LHCN-M2 (cell line): ENCODE measurements around the gene BAMBI. TPM values are rescaled to one million over a fixed set of nuclear protein-coding genes. Genes with fewer than 3 reads are reported as not detected.

ENCODE experiments used
- DNase-seq: peaks from one replicate; pipeline ENCODE4 v3.0.0-alpha.2; 2012; ENCODE audit warnings: low read depth
- total RNA-seq: library from RNA; depleted of rRNA; stranded (reverse); fragments of >200 nt; gene quantifications from 2 replicates; pipeline ENCODE4 v1.2.3, GENCODE V29; 2014

BAMBI gene
- total RNA-seq, 1 experiment from 2014 or later, result 0.80 TPM

DNA sequence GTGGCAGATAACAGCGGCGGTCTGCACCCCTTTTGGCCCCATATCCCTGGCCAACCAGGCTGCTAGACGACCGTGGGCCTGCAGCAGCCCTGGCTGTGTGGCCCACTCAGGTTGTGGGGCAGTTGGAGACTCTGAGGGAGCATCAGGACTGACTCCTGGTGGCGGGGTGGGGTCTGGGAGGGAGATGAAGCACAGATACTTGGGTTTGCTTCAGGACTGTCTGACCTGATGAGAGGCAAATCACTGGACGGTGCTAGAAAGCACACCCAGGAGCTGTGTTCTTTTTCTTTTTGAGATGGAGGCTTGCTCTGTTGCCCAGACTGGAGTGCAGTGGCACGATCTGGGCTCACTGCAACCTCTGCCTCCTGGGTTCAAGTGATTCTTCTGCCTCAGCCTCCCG, 28.2 kb downstream of the BAMBI start:
- no peak for DNase-seq

- no peak for DNase-seq
Measured at GRCh38 chr10:28709001-28709710, 31.8 kb downstream of the BAMBI start.

DNA sequence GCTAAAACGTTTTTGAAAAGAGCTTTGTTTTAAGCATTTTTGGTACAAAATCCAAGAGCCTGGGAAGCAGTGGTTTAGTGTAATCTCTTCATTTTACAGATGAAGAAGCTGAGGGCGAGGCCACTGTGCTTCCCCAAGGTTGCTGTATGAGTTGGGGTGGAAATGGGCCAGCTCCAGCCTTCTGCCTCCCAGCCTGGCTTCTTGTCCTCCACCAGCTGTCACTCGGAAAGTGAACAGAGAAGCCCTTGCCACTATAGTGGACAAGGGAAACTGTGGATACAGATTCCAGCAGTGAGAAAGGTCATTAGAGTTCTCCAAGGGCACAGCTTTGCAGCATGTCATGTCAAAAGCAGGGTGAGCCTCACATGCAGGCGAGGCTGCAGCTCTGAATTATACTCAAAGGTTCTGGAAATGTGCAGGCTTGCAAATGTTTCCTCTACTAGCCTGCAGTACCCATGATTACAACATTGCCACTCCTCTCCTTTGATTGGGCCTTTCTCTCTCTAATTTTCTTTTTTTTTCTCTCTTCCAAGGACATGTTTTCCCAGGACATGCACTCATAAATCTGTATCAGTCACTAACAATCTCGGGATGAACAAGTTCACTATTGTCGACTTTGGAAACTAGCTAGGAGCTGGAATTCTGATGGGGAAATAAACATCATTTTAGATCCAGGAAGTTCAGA, 33.0 kb downstream of the BAMBI start:
- DNase-seq, result no peak

GRCh38 chr10:28711041-28711440, 33.7 kb downstream of the BAMBI start:
- DNase-seq, result no peak

GRCh38 chr10:28711776-28712175, 34.5 kb downstream of the BAMBI start:
- no peak for DNase-seq

DNA sequence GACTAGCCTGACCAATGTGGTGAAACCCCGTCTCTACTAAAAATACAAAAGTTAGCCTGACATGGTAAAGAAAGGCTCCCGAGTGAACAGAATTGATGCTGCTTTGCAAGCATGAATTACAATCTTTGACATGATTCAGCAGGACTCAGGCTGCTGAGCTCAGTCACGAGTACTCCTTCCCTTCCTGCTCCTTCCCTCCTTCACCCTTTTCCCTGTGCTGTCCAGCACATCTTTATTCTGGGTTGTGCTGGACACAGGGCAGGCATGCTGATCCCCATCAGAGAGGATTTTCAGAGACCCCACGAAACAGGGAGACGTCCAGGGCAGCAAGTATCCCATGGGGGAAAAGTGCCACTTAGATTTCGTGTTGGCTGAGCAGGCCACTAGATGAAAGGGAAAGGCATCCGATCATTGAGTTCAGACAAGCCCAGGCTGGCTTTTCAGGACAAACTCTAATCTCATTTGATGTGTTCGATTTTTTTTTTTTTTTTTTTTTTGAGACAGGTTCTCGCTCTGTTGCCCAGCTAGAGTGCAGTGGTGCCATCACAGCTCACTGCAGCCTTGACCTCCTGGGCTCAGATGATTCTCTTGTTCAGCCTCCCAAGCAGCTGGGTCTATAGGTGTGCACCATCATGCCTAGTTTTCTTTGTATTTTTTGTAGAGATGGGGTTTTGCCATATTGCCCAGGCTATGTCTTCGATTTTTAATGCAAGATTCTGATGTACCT, 36.5 kb downstream of the BAMBI start:
- no peak for DNase-seq

DNA sequence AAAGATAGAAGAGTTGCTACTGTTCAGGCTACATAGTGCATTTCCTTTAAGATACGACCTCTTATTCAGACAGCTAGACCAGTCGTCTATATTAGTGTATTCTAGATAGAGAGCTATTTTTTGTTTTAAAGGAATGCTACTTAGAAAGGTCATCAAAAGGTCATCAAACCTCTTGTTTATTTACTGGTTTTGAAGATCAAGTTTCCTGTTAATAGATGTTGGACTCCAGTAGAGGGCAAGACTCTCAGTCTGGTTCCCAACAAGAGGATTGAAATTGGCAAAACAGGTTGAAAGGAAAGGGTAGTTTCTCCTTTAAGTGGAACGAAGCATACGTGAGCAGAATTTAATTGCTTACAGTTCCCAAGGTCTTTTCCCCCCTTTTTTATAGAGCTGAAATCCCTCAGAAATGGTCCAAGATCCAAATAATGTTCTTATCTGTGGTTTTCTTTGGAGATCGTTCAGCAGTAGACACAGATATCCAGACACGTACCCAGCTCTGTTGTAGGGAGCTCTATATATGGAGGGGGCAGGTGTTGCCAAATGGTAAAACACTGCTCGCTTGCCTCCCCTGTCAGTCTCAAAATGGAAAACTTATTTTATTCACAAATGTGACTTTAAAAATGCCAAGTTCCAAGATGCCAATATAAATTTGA, 37.2 kb downstream of the BAMBI start:
- no peak for DNase-seq

DNA sequence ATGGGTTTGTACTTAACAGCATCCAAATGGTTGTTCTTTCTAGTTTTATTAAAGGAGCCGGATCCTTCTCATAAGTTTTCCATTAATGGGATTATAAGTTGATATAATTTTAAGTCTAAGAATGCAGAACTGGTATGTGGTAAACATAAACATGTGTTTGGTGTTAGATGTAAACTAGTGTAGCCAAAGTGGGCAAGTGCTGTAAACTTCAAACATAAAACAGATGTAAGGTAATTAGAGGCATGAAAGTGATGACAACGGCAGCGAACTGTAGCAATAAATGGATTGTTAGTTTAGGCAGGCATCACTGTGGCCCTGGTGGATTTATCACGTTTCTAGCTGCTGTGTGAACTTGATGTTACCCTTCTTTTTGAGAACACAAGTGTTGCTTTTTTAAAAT, 37.9 kb downstream of the BAMBI start:
- no peak for DNase-seq

- no peak for DNase-seq
Measured at GRCh38 chr10:28715757-28716156, 38.4 kb downstream of the BAMBI start.

DNA sequence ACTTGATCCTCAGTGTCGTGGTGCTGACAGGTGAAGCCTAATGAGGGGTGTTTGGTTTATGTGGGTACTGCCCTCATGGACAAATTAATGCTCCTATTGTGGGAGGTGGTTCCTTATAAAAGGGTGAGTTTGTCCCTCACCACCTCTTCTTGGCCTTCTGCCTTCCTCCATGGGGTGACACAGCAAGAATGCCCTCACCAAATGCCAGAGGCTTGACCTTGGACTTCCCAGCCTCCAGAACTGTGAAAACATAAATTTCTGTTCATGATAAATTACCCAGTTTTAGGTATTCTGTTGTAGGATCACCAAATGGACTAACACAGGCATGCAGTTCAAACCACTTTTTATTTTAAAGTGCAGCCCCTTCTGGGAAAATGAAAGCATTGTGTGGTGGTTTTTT, 39.4 kb downstream of the BAMBI start:
- no peak for DNase-seq

DNA sequence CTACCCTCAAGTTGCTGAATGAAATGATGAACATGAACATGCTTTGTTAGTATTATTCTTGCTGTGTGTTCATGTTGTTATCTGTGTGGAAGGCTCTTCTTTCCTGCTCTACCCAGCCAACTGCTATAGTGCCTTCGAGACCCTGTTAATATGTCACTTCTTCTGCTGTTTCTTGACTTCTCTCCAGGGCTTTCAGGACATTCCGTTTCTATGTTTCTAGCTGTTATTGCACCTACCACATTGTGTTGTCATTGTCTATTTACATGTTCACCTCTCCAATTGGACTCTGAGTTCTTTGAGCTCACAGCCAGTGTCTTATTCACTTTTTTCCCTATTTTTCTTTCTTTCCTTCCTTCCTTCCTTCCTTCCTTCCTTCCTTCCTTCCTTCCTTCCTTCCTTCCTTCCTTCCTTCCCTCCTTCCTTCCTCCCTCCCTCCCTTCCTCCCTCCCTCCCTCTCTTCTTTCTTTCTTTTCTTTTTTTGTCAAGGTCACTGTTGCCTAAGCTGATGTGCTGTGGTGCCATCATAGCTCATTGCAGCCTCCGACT, 40.4 kb downstream of the BAMBI start:
- no peak for DNase-seq

DNA sequence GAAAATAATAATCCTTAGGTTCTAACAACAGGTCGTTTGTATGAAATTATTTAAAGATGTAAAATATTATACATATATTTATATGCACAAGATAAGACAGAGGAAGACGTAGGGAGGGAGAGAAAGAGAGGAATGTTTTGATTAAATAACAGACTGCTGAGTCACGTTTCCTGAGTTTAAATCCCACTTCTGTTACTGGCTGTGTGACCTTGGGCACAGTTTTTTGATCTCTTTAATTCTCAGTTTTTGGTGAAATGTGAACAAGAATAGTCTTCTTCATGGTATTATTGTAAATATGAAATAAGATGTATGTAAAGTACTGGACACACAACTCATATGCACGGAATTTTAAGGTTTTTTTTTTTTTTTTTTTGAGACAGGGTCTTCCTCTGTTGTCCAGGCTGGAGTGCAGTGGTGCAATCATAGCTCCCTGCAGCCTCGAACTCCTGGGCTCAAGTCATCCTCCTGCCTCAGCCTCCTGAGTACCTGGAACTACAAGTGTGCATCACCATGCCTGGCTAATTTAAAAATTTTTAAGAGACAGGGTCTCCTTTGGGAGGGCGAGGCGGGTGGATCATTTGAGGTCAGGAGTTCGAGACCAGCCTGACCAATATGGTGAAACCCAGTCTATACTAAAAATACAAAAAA, 42.6 kb downstream of the BAMBI start:
- peak; percentile 28 for DNase-seq

DNA sequence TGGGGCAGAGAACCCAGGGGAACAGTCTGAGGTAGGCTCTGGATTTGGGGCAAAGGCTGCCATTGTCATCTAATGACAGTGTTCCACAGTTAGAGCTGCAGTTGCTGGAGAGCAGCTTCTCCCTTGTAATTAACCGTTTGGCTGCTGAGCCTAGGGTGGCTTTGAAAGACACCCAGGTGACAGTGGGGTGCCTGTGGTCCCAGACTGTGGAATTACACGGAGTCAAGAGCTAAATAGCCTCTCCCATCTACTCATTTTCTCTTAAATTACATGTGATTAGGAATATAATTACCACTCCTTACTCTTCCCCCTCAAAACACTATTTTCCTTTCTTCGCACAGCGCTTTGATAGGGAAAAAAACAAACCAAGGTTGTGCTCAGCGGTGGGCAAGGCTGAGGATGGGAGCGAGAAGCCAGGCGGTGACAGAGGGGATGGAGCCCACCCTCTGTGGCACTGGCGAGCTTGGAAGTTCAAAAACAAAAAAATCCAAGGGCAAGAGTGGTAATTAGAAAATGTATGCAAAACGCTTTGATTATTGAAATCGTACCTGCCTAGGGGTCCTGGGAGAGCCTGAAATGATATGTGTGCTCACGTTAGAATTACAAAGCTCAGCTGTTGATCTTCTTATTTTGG, 44.1 kb downstream of the BAMBI start:
- no peak for DNase-seq

GRCh38 chr10:28722065-28722803, 44.9 kb downstream of the BAMBI start:
- DNase-seq, result peak; percentile 11

- DNase-seq, result no peak
Measured at GRCh38 chr10:28728366-28728765, 51.0 kb downstream of the BAMBI start.

GRCh38 chr10:28730031-28730778, 52.9 kb downstream of the BAMBI start:
- peak; percentile 43 for DNase-seq

DNA sequence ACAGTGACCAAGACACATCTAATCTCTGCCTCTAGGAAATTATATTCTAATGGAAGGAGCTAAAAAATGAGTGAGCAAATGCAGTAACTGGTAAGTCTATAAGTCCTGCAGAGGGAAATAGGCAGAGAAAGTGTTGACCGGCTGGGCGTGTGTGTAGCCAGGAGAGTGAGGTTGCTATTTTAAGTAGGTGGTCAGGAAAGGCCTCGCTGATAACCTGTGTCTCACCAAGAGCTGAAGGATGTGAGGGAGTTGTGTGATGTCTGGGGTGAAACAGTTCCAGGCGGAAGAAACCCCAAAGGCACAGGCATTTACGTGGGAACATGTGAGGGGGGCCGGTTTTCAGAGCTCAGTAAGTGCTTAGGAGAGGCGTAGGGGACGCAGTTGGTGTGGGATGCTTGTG, 54.8 kb downstream of the BAMBI start:
- no peak for DNase-seq
